T-helper 1 cell treated with Interleukin-12 subunit alpha and Interleukin-12 subunit beta and Interleukin-4 antibody, amounts not matched to agents 30 ng/mL and 1 ng/mL, for 36 hours (primary cell): ENCODE measurements around the gene TNS1. TPM values are rescaled to one million over a fixed set of nuclear protein-coding genes. Genes with fewer than 3 reads are reported as not detected.
"Not testable (repeated sequence)": the region's sequence is repeated elsewhere in the genome, so short reads cannot be mapped to it uniquely, and the experiment has no call there.

Experiments used
- intact Hi-C: fragments of 100-400 bp; cut with micrococcal nuclease; formaldehyde crosslinking; loops from one replicate; pipeline ENCODE4 v1.15.1; 2024
- total RNA-seq: library from RNA; stranded (reverse); gene quantifications from 2 replicates; pipeline ENCODE4 v1.2.3, GENCODE V29; 2022

Gene TNS1
- total RNA-seq, result 1.0 TPM in 2 replicates

DNA sequence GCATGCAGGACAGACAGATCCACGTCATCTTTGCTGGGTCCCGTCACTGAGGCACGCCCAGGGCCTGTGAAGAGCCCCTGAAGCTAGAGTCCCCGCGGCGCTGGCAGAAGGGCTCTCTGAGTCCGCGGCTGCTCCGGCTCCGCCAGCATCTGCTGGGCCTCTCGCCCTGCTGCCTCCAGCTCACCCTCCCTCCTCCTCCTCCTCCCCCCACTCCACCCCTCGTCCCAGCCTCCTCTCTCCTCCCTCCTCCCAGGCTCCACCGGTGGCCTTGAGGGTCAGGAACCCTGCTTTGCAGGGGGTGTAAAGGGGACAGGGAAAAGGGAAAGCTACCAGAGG, at the start of gene TNS1:
Gene TNS1, minus strand, starts transcription at position 151 of the 336 bp plus-strand sequence. Its CDS starts 123 bp downstream, at position 28.
- intact Hi-C loops, result no loop called here

GRCh38 chr2:218051903-218052302, 49.1 kb upstream of the TNS1 start:
- intact Hi-C loops, result no loop called here

- intact Hi-C loops, result no loop called here
These were observed 44.9 kb upstream of the TNS1 start for GRCh38 chr2:218047536-218048225.

- intact Hi-C loops, result no loop called here
These were observed 43.4 kb upstream of the TNS1 start for GRCh38 chr2:218046238-218046637.

DNA sequence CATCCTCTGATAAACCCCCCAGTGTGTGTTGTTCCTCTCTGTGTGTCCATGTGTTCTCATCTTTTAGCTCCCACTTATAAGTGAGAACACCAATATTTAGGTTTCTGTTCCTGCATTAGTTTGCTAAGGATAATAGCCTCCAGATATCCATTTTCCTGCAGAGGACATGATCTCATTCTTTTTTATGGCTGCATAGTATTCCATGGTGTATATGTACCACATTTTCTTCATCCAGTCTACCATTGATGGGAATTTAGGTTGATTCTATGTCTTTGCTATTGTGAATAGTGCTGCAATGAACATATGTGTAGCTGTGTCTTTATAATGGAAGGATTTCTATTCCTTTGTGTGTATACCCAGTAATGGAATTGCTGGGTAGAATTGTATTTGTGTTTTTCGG, 41.8 kb upstream of the TNS1 start:
- intact Hi-C loops, result not testable (repeated sequence)

- intact Hi-C loops, result no loop called here
These were observed 40.9 kb upstream of the TNS1 start for GRCh38 chr2:218043701-218044109.

DNA sequence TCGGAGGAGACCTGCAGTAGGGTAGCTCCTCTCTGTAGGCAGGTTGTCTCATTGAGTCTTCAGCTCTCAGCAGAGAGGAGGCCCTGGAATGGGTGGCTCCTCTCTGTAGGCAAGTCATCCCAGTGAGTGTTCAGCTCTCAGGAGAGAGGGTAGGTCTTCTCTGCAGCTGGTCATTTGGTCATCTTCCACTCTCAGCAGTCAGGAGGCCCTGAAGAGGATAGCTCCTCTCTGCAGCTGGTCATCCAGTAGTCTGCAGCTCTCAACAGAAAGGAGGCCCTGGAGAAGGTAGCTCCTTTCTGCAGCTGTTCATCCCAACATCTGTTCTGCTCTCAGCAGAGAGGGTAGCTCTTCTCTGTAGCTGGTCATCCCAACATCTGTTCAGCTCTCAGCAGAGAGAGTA, 40.3 kb upstream of the TNS1 start:
- intact Hi-C loops, result no loop called here

- intact Hi-C loops, result loop anchor here (2.0 kb wide), 1 partner anchor 27 kb away; the partner anchor contains the start of gene RUFY4
These were observed 38.7 kb upstream of the TNS1 start for GRCh38 chr2:218041302-218042168.

DNA sequence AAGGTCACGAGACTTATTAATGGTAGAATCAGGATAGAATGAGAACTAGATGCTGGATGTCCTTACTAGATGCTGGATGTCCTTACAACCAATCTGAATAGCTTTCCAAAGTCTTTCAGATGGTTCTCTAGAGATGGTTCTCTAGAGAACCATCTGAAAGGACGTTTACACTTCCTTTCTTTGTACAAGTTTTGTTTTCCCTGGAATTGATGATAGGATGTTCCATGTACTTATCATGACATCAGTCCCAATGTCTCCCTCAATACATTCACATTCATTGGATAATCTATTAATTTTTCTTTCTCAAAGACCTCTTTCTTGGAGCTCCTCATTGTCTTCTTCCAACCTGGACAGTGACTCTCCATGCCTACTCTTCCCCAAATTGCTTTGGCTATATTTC, 38.1 kb upstream of the TNS1 start:
- intact Hi-C loops, result loop anchor here (2.0 kb wide), 1 partner anchor 28 kb away; the partner anchor contains the start of gene RUFY4

DNA sequence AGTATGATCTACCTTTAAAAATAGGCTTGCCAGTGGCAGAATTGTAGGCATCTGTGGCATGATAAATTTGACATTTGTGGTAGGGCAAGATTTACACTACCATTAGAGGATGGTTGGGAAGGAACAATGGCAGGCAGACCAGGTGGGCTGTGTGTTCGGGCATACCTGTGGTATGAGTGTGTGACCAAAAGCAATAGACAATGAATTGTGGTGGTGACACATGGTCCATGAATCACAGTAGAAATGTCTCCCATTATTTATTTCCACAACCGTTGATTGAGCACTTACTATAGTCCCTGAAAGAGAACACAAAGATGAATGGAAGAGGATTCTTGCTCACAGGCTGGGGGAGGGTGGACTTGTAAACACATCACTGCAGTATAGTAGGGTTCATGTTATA, 36.4 kb upstream of the TNS1 start:
- intact Hi-C loops, result no loop called here

- intact Hi-C loops, result no loop called here
These were observed 33.6 kb upstream of the TNS1 start for GRCh38 chr2:218036371-218036770.

GRCh38 chr2:218035463-218036100, 32.8 kb upstream of the TNS1 start:
- intact Hi-C loops, result no loop called here

DNA sequence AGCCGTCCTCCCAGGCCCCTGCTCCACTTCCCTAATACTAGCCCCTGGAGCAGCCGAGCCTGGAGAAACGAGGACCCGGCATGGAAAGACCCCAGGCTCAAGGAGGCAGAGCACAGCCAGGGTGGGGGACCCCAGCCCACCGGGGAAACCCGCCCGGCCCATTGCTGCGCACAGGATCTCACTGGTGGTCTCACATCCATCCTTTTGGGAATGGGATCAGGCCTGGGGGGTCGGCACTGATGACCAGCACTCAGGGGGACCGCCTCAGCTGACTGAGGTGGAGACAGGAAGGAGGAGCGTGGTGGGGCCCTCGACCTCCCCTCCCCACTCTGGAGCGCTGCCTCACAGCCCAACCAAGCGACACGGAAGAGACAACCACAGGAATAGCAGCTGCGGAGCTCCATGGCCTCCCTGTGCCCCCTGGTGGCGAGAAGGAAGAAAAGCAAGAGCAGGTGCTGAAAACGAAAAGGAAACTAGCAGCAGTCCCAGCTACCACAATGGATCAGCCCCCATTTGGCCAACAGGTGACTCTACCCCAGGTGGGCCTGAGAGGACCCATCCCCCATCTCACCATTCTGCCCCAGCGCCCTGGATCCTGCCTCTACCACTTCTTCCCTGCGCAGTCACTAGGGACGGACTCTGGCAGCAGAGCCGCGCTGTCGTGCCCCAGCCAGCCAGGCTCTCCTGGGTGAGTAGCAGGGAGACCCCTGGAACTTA, 31.9 kb upstream of the TNS1 start:
- intact Hi-C loops, result loop anchor here (1.0 kb wide), 4 partner anchors 46 to 249 kb away; no protein-coding TSS in a partner anchor

DNA sequence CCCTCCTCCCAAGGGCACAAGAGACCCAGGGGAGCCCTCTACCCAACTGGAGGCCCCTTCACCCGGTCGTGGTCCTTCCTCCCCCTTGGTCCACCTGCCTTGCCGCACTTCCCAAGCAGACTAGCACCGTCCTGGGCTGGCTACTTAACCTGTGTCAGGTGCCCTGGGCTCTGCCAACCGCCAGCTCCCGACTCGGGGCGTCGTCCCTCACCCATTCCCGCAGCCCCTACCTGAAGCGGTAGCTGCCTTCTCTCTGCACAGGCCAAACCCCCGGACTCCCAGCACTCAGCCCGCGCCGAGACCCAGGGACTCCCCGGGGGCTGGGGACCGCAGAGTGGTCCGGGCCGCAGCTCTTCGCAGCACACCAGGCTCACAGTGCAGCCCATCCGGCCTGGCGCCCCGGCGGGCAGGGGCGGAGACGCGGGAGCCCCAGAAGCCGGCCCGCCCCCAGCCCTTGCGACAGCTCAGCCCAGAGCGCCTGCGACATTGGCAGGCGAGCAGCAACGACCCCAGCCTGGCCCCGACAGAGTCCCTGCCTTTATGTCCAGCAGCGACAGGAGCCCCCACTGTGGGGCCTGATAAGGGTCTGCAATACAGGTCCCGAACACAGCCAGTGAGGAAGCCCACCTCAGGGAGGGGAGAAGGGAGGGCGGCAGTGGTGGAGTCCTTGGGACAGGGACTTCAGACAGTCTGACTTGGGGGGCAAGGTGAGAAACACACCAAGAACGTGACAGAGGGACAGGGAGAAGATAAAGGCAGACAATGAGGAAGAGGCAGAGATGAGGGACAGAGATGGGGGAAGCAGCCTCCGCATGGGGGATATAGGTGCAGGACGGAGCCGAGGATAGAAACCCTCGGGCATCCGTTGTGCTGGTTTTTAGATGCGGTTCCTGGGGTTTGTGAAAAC, 31.0 kb upstream of the TNS1 start:
- intact Hi-C loops, result loop anchor here (1.0 kb wide), 4 partner anchors 46 to 249 kb away; no protein-coding TSS in a partner anchor

DNA sequence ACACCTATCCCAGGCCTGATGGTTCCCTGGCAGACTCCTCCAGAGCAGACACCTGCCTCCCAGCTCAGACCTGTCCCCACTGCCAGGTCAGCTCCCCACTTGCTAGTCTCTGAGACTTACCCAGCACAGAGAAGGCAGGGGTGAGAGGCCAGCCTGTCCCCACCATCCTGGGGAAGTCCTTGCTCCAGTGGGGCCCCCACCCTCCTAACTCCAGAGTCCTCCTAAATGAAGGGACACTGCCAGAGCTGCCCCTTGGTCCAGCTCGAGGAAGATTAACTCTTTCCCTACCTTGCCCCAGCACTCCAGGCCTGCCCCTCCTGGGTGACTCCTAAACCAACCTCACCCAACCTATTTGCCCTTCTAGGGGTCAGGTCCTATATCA, 30.4 kb upstream of the TNS1 start:
- intact Hi-C loops, result no loop called here

DNA sequence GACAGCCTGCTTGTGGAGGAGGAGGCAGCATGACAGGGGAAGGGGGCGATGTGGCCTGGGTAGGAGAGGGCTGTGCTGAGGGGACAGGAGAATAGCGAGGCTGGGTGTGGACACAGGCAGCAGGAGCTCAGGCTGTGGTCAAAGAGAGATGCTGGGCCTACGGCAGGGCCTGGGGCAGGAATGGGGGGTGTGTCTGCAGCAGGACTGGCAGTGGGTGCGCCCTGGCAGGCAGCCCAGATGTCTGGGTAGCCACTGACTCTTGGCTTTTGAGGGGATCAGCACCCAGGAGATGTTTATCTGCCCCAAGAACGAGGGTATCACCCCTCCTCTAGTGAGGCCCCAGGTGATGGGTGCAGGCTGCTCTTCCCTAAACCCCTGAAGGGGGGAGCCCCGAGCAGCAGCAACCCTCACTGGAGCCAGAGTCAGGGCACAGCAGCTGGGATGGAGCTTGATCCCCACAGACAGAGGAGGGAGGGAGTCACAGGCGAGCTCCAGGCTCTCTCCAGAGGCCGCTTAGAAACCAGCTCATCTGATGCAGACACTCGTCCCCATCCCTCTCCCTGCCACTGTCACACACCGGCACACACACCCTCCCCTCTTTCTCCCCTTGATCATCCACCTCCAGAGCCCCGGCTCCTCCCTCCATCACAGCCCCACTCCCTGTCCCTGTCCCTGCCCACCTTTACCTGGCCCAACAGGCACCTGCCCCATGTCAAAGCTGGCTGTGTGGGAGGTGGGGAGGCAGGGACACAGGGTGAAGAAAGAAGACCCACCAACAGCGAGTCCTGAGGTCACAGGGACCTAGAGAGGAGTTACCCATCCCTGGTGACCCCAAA, 29.8 kb upstream of the TNS1 start:
- intact Hi-C loops, result no loop called here

- intact Hi-C loops, result no loop called here
These were observed 29.0 kb upstream of the TNS1 start for GRCh38 chr2:218031771-218032257.

DNA sequence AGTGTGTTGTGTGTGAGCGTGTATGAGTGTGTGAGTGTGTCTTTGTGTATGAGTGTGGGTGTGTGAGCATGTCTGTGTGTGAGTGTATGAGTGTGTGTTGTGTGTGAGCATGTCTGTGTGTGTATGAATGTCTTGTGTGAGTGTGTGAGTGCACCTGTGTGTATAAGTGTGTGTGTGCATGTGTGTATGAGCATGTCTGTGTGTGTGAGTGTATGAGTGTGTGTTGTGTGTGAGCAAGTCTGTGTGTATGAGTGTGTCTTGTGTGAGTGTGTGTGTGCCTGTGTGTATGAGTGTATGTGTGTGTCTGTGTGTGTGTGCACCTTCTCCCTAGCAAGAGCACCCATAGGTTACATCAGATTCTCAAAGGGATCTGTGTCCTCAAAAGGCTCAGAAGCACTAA, 28.5 kb upstream of the TNS1 start:
- intact Hi-C loops, result no loop called here
